Measurements from ENCODE around the gene CBY1. TPM values are rescaled to one million over a fixed set of nuclear protein-coding genes. Genes with fewer than 3 reads are reported as not detected.

Gene CBY1
- polyA plus RNA-seq (2013): 28.4 and 29.0 TPM in 2 replicates

GRCh38 chr22:38656256-38657044 lies at the start of gene CBY1, which contains the start of gene FAM227A:
TSS of gene CBY1 (plus strand) at chr22:38656638. CDS start at chr22:38668055, 11,417 bp downstream.
TSS of gene FAM227A (minus strand) at chr22:38656392. CDS start at chr22:38650168, 6,224 bp downstream.
- WGBS (ENCODE audit: extremely low coverage, insufficient coverage, insufficient read length): no CpG with 5 or more reads among the region's 66 CpGs

GRCh38 chr22:38607680-38608079 lies 48.8 kb upstream of the CBY1 start:
- no CpG with 5 or more reads among the region's 3 CpGs for WGBS (ENCODE audit: extremely low coverage, insufficient coverage, insufficient read length)
- H3K23ac ChIP-seq (ENCODE audit: low read length): no peak overlapping the region
- H2BK120ac ChIP-seq (ENCODE audit: insufficient read depth, low read length, poor library complexity): no peak overlapping the region

More at GRCh38 chr22:38656256-38657044, at the start of gene CBY1, which contains the start of gene FAM227A:
- Histone ChIP-seq H2BK12ac (ENCODE audit: low read length) (peak within 1 kb of the TSS; percentile 70), H3K18ac (ENCODE audit: low read length) (peak within 1 kb of the TSS; percentile 62), H4K12ac (ENCODE audit: low read depth, low read length) (peak within 1 kb of the TSS; percentile 29), H3K9me3 (ENCODE audit: insufficient read depth, low read depth, low read length) (no peaks in the 10 kb centered on the region), H2BK120ac (ENCODE audit: insufficient read depth, low read length, poor library complexity) (peak within 1 kb of the TSS; percentile 96), H3K27me3 (ENCODE audit: insufficient read depth, low read length) (no peaks in the 10 kb centered on the region), H2AFZ (ENCODE audit: insufficient read depth, low read length, poor library complexity) (peak within 1 kb of the TSS; percentile 98), H3K4ac (ENCODE audit: low read depth, low read length) (peak within 1 kb of the TSS; percentile 65), H3K36me3 (ENCODE audit: control insufficient read depth in 1 of 2, insufficient read depth in 2 of 2, low read length in 2 of 2) (no peaks in the 10 kb centered on the region), H3K4me3 (ENCODE audit: low read depth, low read length) (peak within 1 kb of the TSS; percentile 95), H3K4me2 (ENCODE audit: low read length) (peak within 1 kb of the TSS; percentile 94), H3K79me1 (ENCODE audit: low read length) (peaks cover 9% of the 10 kb centered on the region), H3K14ac (ENCODE audit: low read length) (peak within 1 kb of the TSS; percentile 74), H2BK5ac (ENCODE audit: low read depth, low read length, poor library complexity) (peak within 1 kb of the TSS; percentile 93), H3K27ac (ENCODE audit: low read depth, low read length) (peak within 1 kb of the TSS; percentile 45), H4K91ac (ENCODE audit: low read depth, low read length) (peak within 1 kb of the TSS; percentile 98), H3K4me1 (ENCODE audit: control insufficient read depth in 1 of 2, insufficient read depth in 2 of 2, low read length in 2 of 2) (peaks cover 5 to 7% of the 10 kb centered on the region in 2 experiments), H3K9ac (ENCODE audit: low read length) (peak within 1 kb of the TSS; percentile 93), H4K8ac (ENCODE audit: low read depth, low read length) (peak within 1 kb of the TSS; percentile 88), H3K79me2 (ENCODE audit: control insufficient read depth, insufficient read depth, low read length, poor library complexity) (peaks cover 4% of the 10 kb centered on the region), H2AK5ac (ENCODE audit: low read length) (no peak within 1 kb of the TSS), H3K23ac (ENCODE audit: low read length) (no peak within 1 kb of the TSS)
- peak; percentile 80 to 95 for DNase-seq

GRCh38 chr22:38608992-38609750 lies 47.3 kb upstream of the CBY1 start:
- Histone ChIP-seq H3K9ac (ENCODE audit: low read length) (no peak overlapping the region), H2BK120ac (ENCODE audit: insufficient read depth, low read length, poor library complexity) (no peak overlapping the region), H2BK5ac (ENCODE audit: low read depth, low read length, poor library complexity) (no peak overlapping the region), H2AK5ac (ENCODE audit: low read length) (no peak overlapping the region), H3K18ac (ENCODE audit: low read length) (no peak overlapping the region), H3K23ac (ENCODE audit: low read length) (no peak overlapping the region), H3K4me1 (ENCODE audit: control insufficient read depth in 1 of 2, insufficient read depth in 2 of 2, low read length in 2 of 2) (no peaks in the 10 kb centered on the region), H2AFZ (ENCODE audit: insufficient read depth, low read length, poor library complexity) (no peak overlapping the region), H3K27ac (ENCODE audit: low read depth, low read length) (no peak overlapping the region), H4K12ac (ENCODE audit: low read depth, low read length) (no peak overlapping the region), H3K36me3 (ENCODE audit: control insufficient read depth in 1 of 2, insufficient read depth in 2 of 2, low read length in 2 of 2) (no peaks in the 10 kb centered on the region), H3K9me3 (ENCODE audit: insufficient read depth, low read depth, low read length) (no peaks in the 10 kb centered on the region), H4K8ac (ENCODE audit: low read depth, low read length) (no peak overlapping the region), H2BK12ac (ENCODE audit: low read length) (no peak overlapping the region), H3K27me3 (ENCODE audit: insufficient read depth, low read length) (no peaks in the 10 kb centered on the region), H3K4me2 (ENCODE audit: low read length) (no peak overlapping the region), H3K4ac (ENCODE audit: low read depth, low read length) (no peak overlapping the region), H3K14ac (ENCODE audit: low read length) (no peak overlapping the region), H3K79me2 (ENCODE audit: control insufficient read depth, insufficient read depth, low read length, poor library complexity) (no peaks in the 10 kb centered on the region), H3K79me1 (ENCODE audit: low read length) (no peaks in the 10 kb centered on the region), H4K91ac (ENCODE audit: low read depth, low read length) (no peak overlapping the region), H3K4me3 (ENCODE audit: low read depth, low read length) (no peak overlapping the region)
- DNase-seq: no peak
- no CpG with 5 or more reads among the region's 13 CpGs for WGBS (ENCODE audit: extremely low coverage, insufficient coverage, insufficient read length)

More at GRCh38 chr22:38607680-38608079, 48.8 kb upstream of the CBY1 start:
- no peak overlapping the region for H4K8ac ChIP-seq (ENCODE audit: low read depth, low read length)
- H3K36me3 ChIP-seq (ENCODE audit: control insufficient read depth in 1 of 2, insufficient read depth in 2 of 2, low read length in 2 of 2): no peaks in the 10 kb centered on the region
- H3K18ac ChIP-seq (ENCODE audit: low read length): no peak overlapping the region
- H3K14ac ChIP-seq (ENCODE audit: low read length): no peak overlapping the region
- no peak overlapping the region for H4K91ac ChIP-seq (ENCODE audit: low read depth, low read length)
- no peak overlapping the region for H3K27ac ChIP-seq (ENCODE audit: low read depth, low read length)
- H3K9ac ChIP-seq (ENCODE audit: low read length): no peak overlapping the region
- no peaks in the 10 kb centered on the region for H3K27me3 ChIP-seq (ENCODE audit: insufficient read depth, low read length)
- H3K79me1 ChIP-seq (ENCODE audit: low read length): no peaks in the 10 kb centered on the region
- no peaks in the 10 kb centered on the region for H3K79me2 ChIP-seq (ENCODE audit: control insufficient read depth, insufficient read depth, low read length, poor library complexity)
- H2BK5ac ChIP-seq (ENCODE audit: low read depth, low read length, poor library complexity): no peak overlapping the region
- no peaks in the 10 kb centered on the region for H3K4me1 ChIP-seq (ENCODE audit: control insufficient read depth in 1 of 2, insufficient read depth in 2 of 2, low read length in 2 of 2)
- H2AFZ ChIP-seq (ENCODE audit: insufficient read depth, low read length, poor library complexity): no peak overlapping the region
- no peak overlapping the region for H2AK5ac ChIP-seq (ENCODE audit: low read length)
- no peak overlapping the region for H3K4me2 ChIP-seq (ENCODE audit: low read length)
- no peak overlapping the region for H4K12ac ChIP-seq (ENCODE audit: low read depth, low read length)
- no peak overlapping the region for H2BK12ac ChIP-seq (ENCODE audit: low read length)
- H3K4ac ChIP-seq (ENCODE audit: low read depth, low read length): no peak overlapping the region
- H3K4me3 ChIP-seq (ENCODE audit: low read depth, low read length): no peak overlapping the region
- DNase-seq: no peak
- H3K9me3 ChIP-seq (ENCODE audit: insufficient read depth, low read depth, low read length): no peaks in the 10 kb centered on the region

GRCh38 chr22:38610234-38610633 lies 46.2 kb upstream of the CBY1 start:
- Histone ChIP-seq H3K23ac (ENCODE audit: low read length) (no peak overlapping the region), H3K18ac (ENCODE audit: low read length) (no peak overlapping the region), H4K8ac (ENCODE audit: low read depth, low read length) (no peak overlapping the region), H3K4me2 (ENCODE audit: low read length) (no peak overlapping the region), H3K4me3 (ENCODE audit: low read depth, low read length) (no peak overlapping the region), H4K12ac (ENCODE audit: low read depth, low read length) (no peak overlapping the region), H3K36me3 (ENCODE audit: control insufficient read depth in 1 of 2, insufficient read depth in 2 of 2, low read length in 2 of 2) (no peaks in the 10 kb centered on the region), H2BK120ac (ENCODE audit: insufficient read depth, low read length, poor library complexity) (no peak overlapping the region), H4K91ac (ENCODE audit: low read depth, low read length) (no peak overlapping the region), H3K9ac (ENCODE audit: low read length) (no peak overlapping the region), H2AFZ (ENCODE audit: insufficient read depth, low read length, poor library complexity) (no peak overlapping the region), H3K14ac (ENCODE audit: low read length) (no peak overlapping the region), H2BK12ac (ENCODE audit: low read length) (no peak overlapping the region), H3K9me3 (ENCODE audit: insufficient read depth, low read depth, low read length) (no peaks in the 10 kb centered on the region), H3K4ac (ENCODE audit: low read depth, low read length) (no peak overlapping the region), H3K27ac (ENCODE audit: low read depth, low read length) (no peak overlapping the region), H3K79me1 (ENCODE audit: low read length) (no peaks in the 10 kb centered on the region), H3K4me1 (ENCODE audit: control insufficient read depth in 1 of 2, insufficient read depth in 2 of 2, low read length in 2 of 2) (no peaks in the 10 kb centered on the region), H3K27me3 (ENCODE audit: insufficient read depth, low read length) (no peaks in the 10 kb centered on the region), H3K79me2 (ENCODE audit: control insufficient read depth, insufficient read depth, low read length, poor library complexity) (no peaks in the 10 kb centered on the region), H2BK5ac (ENCODE audit: low read depth, low read length, poor library complexity) (no peak overlapping the region), H2AK5ac (ENCODE audit: low read length) (no peak overlapping the region)
- DNase-seq: no peak
- WGBS (ENCODE audit: extremely low coverage, insufficient coverage, insufficient read length): no CpG with 5 or more reads among the region's 5 CpGs

Data from trophoblast cell (in vitro differentiated cells and primary cell).